Measurements from ENCODE around the gene SHISAL2B.
"Not testable (repeated sequence)": the region's sequence is repeated elsewhere in the genome, so short reads cannot be mapped to it uniquely, and the experiment has no call there.

The SHISAL2B gene

DNA sequence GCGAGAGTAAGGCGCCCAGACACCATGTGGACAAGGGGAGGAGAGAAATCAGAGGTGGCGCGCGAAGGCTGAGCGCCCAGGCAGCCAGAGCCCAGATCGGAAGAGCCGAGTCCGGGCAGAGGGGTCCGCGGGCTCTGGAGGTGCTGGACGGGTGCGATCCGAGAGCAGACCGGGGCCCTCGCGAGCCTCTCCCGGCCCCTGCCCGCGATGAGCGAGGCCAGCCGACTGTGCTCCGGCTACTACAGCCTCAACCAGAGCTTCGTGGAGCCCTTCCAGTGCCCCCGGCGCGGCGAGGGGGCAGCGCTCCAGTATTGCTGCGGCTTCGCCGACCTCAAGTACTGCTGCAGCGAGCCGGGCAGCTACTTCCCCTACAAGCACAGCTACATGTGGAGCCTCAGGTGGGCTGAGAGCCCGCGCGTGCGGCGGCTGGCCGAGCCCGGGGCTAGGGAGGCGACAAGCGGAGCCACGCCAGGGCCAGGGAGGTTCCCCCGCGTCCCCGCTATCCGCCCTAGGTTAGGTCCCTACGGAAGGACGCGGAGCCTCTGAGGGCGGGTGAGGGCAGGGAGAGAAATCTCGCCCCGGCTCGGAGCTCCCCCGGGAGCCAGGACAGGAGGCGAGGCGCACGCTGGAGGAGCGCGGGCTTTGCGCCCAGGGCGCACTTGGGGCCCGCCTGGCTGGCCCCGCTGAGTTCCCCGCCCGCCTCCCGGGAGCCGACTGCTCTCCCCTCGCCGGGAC, at the start of gene SHISAL2B:
Gene SHISAL2B, plus strand, starts transcription at position 87 of the 735 bp plus-strand sequence. Its CDS starts 121 bp downstream, at position 208.
- DNase-seq (ENCODE audit: low read depth): no peak

- no peak for DNase-seq (ENCODE audit: low read depth)
These were observed 45.5 kb upstream of the SHISAL2B start for GRCh38 chr5:64644831-64645230.

GRCh38 chr5:64646169-64646568, 44.1 kb upstream of the SHISAL2B start:
- no peak for DNase-seq (ENCODE audit: low read depth)

- DNase-seq (ENCODE audit: low read depth): no peak
These were observed 40.8 kb upstream of the SHISAL2B start for GRCh38 chr5:64649512-64649911.

- no peak for DNase-seq (ENCODE audit: low read depth)
These were observed 36.3 kb upstream of the SHISAL2B start for GRCh38 chr5:64653766-64654560.

DNA sequence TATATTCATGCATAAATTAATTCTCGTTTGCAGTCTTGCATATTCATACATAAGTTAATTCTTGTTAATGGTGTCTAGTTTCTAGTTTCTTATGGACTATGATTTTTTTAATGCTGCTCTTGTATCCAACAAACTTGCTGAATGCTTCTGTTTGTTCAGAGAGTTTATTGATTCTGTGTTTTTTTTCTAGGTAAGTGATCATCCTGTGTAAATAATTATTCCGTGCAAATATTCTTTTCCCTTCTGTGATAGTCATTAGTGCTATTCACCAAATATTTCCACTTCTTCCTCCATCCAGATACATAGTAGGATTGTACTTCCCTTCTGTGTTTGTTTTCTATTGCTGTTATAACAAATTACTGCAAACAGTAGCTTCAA, 35.8 kb upstream of the SHISAL2B start:
- no peak for DNase-seq (ENCODE audit: low read depth)

DNA sequence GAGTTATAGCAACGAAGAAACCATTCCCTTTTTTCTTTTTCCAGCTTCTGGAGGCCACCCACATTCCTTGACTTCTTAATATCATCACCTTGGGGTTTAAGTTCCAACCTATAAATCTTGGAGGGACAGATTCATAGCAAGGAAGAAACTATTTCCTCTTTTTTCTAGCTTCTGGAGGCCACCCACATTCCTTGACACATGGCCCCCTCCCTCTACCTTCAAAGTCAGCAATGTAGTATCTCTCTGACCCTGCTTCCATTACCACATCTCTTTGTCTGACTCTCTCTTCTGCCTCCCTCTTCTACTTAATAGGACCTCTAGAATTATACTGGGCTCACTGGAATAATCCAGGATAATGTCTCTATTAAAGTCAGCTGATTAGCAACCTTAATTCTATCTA, 34.7 kb upstream of the SHISAL2B start:
- DNase-seq (ENCODE audit: low read depth): no peak

DNA sequence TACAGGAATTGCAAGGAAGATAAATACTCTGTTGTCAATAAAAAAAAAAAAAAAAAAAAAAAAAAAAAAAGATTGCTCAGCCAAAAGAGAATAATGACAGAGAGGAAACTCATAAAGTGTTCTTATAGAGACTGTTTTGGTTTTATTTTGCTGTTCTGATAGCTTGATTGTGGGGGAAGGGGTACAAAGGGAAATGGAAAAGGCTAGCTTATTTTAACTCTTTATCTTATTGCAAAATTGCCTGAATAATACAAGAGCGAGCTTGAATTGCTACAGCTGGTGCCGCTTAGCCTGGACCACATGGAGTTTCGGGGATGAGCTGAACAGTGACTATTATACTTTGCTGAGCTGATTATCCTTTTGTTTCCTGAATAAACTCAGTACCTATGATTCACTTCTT, 31.0 kb upstream of the SHISAL2B start:
- no peak for DNase-seq (ENCODE audit: low read depth)

GRCh38 chr5:64663181-64663580, 27.1 kb upstream of the SHISAL2B start:
- DNase-seq (ENCODE audit: low read depth): not testable (repeated sequence)

DNA sequence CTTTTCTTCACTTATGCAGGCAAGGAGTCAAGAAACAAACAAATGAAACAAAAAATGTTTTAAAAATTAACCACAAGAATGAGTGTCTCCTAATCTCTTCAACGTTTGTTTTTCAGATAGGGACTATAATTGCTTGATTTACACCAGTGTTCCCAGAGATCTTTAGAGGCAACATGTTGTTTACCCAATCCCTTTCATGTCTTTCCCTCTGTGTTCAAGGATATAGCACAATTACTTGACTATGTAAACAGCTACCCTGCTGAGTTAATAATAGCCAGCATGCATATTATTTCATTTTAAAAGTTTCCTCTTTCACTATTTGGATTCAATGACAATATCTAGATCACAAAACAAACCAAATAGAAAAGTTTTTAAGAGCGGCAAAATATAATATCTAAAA, 25.1 kb upstream of the SHISAL2B start:
- DNase-seq (ENCODE audit: low read depth): no peak

- DNase-seq (ENCODE audit: low read depth): no peak
These were observed 24.2 kb upstream of the SHISAL2B start for GRCh38 chr5:64666078-64666477.

- no peak for DNase-seq (ENCODE audit: low read depth)
These were observed 23.2 kb upstream of the SHISAL2B start for GRCh38 chr5:64667068-64667467.

- DNase-seq (ENCODE audit: low read depth): no peak
These were observed 20.0 kb upstream of the SHISAL2B start for GRCh38 chr5:64670277-64670676.

DNA sequence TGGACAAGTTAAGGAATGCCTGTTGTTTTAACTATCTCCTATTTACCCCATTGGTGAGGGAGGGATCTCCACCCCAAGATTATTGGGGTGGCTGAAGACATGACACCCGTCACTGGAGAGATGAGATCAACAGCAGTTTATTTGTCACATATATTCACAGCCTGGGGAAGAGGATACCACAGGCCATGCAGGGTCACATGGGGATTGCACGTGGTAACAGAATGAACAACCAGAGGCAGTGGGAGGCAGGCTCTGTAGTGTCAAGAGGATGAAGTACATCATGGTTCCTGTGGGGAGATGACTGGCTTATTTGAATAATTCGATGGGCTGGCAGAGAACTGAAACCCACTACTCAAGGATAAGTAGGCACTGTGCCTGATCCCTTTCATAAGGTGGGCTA, 18.6 kb upstream of the SHISAL2B start:
- no peak for DNase-seq (ENCODE audit: low read depth)

DNA sequence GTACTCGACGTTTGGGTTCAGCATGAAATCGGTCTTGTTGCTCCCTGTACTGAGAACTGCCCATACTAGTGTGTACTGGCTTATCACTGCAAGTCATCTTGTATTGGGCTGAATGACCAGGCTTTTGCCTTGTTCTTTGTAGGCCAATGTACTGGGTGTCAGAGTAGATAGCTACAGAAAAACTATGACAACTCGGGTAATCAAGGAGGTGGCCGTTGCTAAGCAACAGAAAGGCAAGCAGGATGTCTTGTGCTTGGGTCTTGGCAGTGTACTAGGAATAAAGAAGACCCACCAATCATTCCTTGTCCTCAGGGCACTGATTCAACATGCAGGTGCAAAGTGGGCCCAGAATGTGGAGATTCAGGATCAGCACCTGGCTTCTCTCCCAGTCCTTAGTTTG, 11.9 kb upstream of the SHISAL2B start:
- no peak for DNase-seq (ENCODE audit: low read depth)

DNA sequence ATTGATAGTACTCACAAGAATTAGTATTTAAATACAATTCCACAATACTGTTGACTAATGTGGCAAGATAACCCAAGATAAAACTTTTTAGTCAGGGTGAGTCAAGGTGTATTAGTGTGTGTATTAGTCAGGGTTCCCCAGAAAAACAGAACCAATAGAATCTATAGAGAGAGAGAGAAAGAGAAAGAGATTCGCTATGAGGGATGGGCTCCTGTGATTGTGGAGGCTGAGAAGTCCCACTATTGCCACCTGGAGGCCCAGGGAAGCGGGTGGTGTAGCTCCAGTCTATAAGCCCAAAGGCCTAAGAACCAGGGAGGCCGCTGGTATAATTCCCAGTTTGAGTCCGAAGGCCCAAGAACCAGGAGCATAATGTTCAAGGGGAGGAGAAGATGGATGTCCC, 10.0 kb upstream of the SHISAL2B start:
- DNase-seq (ENCODE audit: low read depth): no peak

- DNase-seq (ENCODE audit: low read depth): no peak
These were observed 7.7 kb upstream of the SHISAL2B start for GRCh38 chr5:64682608-64683007.

DNA sequence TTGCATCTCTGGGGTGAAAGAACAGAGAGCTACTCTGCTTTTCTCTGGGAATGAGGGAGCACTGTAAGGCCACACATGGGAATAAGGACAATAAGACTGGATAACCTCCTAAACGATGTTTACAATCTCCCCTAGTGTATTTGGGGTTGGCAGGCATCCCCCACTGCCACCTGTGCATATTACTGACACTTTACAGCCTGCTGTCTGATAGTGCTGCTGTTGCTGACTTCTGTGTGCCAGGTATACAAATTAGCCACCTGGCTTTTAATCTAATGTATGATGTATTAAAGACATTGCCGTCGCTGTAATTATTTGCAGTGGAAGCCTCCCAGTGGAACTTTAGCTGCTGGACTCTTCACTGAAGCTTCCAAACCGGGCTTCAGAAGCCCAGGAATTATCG, 4.4 kb upstream of the SHISAL2B start:
- no peak for DNase-seq (ENCODE audit: low read depth)

DNA sequence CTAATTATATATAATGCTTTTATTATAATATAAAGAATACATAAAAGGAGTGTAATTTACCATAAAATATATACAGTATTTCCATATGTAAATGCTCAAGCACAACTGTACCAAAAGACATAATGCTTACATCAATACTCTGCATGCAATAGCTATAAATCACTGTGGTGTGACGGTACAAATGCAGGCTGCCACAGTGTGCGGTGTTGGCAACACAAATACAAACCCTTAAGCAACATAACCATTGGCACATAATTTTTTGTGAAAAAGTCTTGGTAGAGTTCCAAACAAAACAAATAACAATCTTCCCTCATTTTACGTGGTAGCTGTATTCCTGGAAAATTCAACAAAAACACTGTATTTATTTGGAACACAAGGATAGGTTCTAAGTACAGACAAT, 1.9 kb upstream of the SHISAL2B start:
- DNase-seq (ENCODE audit: low read depth): no peak

DNA sequence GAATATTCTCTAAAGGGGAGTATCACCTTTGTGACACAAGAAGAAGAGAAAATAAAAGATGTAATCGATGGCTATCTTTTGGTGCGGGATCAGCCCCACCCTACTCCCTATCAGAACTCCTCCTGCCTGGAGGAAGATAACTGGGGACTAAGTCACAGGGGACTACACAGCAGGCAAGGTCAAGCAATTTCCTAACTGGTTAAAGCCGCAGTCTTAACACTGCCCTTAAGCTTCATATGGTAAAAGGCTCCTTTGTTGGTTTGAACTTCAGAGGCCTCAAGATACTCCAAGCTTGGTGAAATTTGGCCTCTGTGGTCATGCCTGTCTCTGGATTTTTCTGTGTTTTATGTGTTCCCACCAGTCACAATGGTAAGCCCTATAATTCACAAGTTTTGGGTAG, 1.3 kb upstream of the SHISAL2B start:
- no peak for DNase-seq (ENCODE audit: low read depth)

DNA sequence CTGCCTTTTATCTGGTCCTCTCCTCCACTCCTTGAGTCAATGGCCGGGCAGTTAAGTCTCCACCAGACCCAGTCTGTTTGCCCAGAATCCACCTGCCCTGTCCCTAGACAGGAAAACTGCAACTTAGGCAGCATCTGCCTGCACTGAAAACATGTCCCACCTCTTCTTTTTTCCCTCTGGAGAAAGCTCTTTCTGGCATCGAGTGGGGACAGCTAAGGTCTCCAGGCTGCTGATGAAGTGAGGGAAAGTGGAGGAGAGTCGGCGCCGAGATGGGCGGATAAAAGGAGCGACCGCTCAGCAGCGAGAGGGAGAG, 243 bp upstream of the SHISAL2B start:
- no peak for DNase-seq (ENCODE audit: low read depth)

- DNase-seq (ENCODE audit: low read depth): no peak
These were observed 988 bp downstream of the SHISAL2B start for GRCh38 chr5:64691291-64691690.

- DNase-seq (ENCODE audit: low read depth): no peak
These were observed 3.3 kb downstream of the SHISAL2B start for GRCh38 chr5:64693636-64694035.

- not testable (repeated sequence) for DNase-seq (ENCODE audit: low read depth)
These were observed 6.1 kb downstream of the SHISAL2B start for GRCh38 chr5:64696414-64696813.
